A549 (cell line): ENCODE data around the gene SLC35A2. TPM values are rescaled to one million over a fixed set of nuclear protein-coding genes. Genes with fewer than 3 reads are reported as not detected.

ENCODE experiments used
- ATAC-seq, 2 experiments: fragments of 200-7000 bp in 1 of 2; fragments of >200 bp in 1 of 2; cut with Nextera tagmentation in 1 of 2; cut with Tn5 transposase in 1 of 2; 3 replicates each; pipeline versions ENCODE4 v1.8.0 to v1.9.1; 2018 to 2020; ENCODE audit warnings: mild to moderate bottlenecking in 1 of 2, moderate library complexity in 1 of 2
- CTCF ChIA-PET: fragments of 300-600 bp; sonication (Branson Sonifier 250); formaldehyde crosslinking; extraction: SDS; loops from one replicate; lab custom pipeline; 2021; ENCODE audit warnings: antibody characterized with exemption, inconsistent platforms; lab: Yijun Ruan, JAX
- POLR2A ChIA-PET: fragments of 350-600 bp; formaldehyde crosslinking; extraction: SDS; loops from one replicate; lab custom pipeline; 2021; ENCODE audit warnings: antibody characterized with exemption, inconsistent platforms; lab: Yijun Ruan, JAX
- DNase-seq, 2 experiments: peaks; one replicate each; pipeline versions ENCODE4 v3.0.0 to v3.0.0-alpha.2; 2011 to 2016; ENCODE audit warnings: low read depth in 1 of 2, low spot score in 1 of 2
- FAIRE-seq: peaks from 2 replicates; lab custom pipeline; 2011; peaks lifted over from hg19 to GRCh38; lab: Jason Lieb, UNC
- H3K27ac ChIP-seq, 2 experiments: fragments of >200 bp; sonication (Bioruptor Twin); formaldehyde crosslinking; 3 replicates each; pipeline ENCODE4 v1.5.1; 2016 to 2017
- H3K4me1 ChIP-seq: fragments of >200 bp; sonication (Bioruptor Twin); formaldehyde crosslinking; 3 replicates; pipeline ENCODE4 v1.6.1; 2016
- H3K4me2 ChIP-seq: fragments of >200 bp; sonication (Bioruptor Twin); formaldehyde crosslinking; 3 replicates; pipeline ENCODE4 v1.6.1; 2016
- H3K4me3 ChIP-seq: fragments of >200 bp; sonication (Bioruptor Twin); formaldehyde crosslinking; 3 replicates; pipeline ENCODE4 v1.5.1; 2016
- H3K9me3 ChIP-seq: fragments of >200 bp; sonication (Bioruptor Twin); formaldehyde crosslinking; 3 replicates; pipeline ENCODE4 v1.6.1; 2016
- FOSB ChIP-seq: fragments of 250-450 bp; sonication (Bioruptor Pico); IDR thresholded peaks from 2 replicates; pipeline ENCODE4 v1.5.0; 2020; ENCODE audit warnings: mild to moderate bottlenecking, moderate library complexity
- FOXS1 ChIP-seq: fragments of 250-450 bp; sonication (Bioruptor Pico); IDR thresholded peaks from 2 replicates; pipeline ENCODE4 v1.5.0; 2020; ENCODE audit warnings: mild to moderate bottlenecking, moderate library complexity
- HEYL ChIP-seq: fragments of 250-450 bp; sonication (Bioruptor Pico); IDR thresholded peaks from 2 replicates; pipeline ENCODE4 v1.8.0; 2021; ENCODE audit warnings: mild to moderate bottlenecking, moderate library complexity
- HOXB13 ChIP-seq: fragments of 250-450 bp; sonication (Bioruptor Pico); IDR thresholded peaks from 2 replicates; pipeline ENCODE4 v1.5.0; 2020; ENCODE audit warnings: low read depth, mild to moderate bottlenecking, moderate library complexity
- JUNB ChIP-seq: fragments of >200 bp; sonication (Bioruptor Twin); formaldehyde crosslinking; IDR thresholded peaks from 2 replicates; pipeline ENCODE4 v1.6.1; 2016
- KDM5A ChIP-seq: fragments of 200-600 bp; sonication (generic); IDR thresholded peaks from 2 replicates; pipeline ENCODE4 v1.6.1; 2016; ENCODE audit warnings: antibody characterized with exemption, mild to moderate bottlenecking
- NR3C1 ChIP-seq: fragments of >200 bp; sonication (Bioruptor Twin); formaldehyde crosslinking; IDR thresholded peaks from 3 replicates; pipeline ENCODE4 v1.6.1; 2017
- PHF8 ChIP-seq: fragments of 200-600 bp; sonication (generic); IDR thresholded peaks from 2 replicates; pipeline ENCODE4 v1.6.1; 2016; ENCODE audit warnings: low read depth, mild to moderate bottlenecking, antibody characterized with exemption, moderate library complexity, borderline replicate concordance
- POLR2A ChIP-seq: IDR thresholded peaks from 2 replicates; pipeline ENCODE4 v1.6.1; 2012; ENCODE audit warnings: mild to moderate bottlenecking, low read length
- RAD21 ChIP-seq, 2 experiments: fragments of >200 bp in 1 of 2; sonication (Bioruptor Twin) in 1 of 2; formaldehyde crosslinking in 1 of 2; IDR thresholded peaks in 1 of 2; conservative IDR thresholded peaks in 1 of 2; 2 replicates in 1 of 2; 3 replicates in 1 of 2; pipeline ENCODE4 v1.6.1; 2012 to 2018; ENCODE audit warnings: inconsistent platforms in 1 of 2
- SMC3 ChIP-seq: fragments of >200 bp; sonication (Bioruptor Twin); formaldehyde crosslinking; IDR thresholded peaks from 3 replicates; pipeline ENCODE4 v1.6.1; 2018; ENCODE audit warnings: inconsistent platforms
- WGBS: methylation state at CpG from one replicate; pipeline ENCODE4 v1.1.6; 2017; ENCODE audit errors: missing lambda C conversion rate; 5-methylcytosine and 5-hydroxymethylcytosine counted together
- polyA plus RNA-seq, 4 experiments: library from polyadenylated mRNA; depleted of rRNA in 3 of 4; stranded (reverse); fragments of >200 nt; fragmentation: RNase III in 1 of 4; extraction: RNeasy Plus Mini Kit Qiagen cat#74134 plus additional on column Dnase treatment in 1 of 4; gene quantifications; 2 replicates in 3 of 4; 3 replicates in 1 of 4; pipeline ENCODE4 v1.2.3, GENCODE V29; 2011 to 2017
- TF ChIP-seq, protein P1 (sequence below): fragments of 200-600 bp; sonication (generic); IDR thresholded peaks from 2 replicates; pipeline ENCODE4 v1.6.1; 2016; ENCODE audit warnings: antibody characterized with exemption, mild to moderate bottlenecking, moderate library complexity
- TF ChIP-seq, protein P2 (sequence below): IDR thresholded peaks from 2 replicates; pipeline ENCODE4 v1.6.1; 2012
- TF ChIP-seq, protein P3 (sequence below): IDR thresholded peaks from 2 replicates; pipeline ENCODE4 v1.6.1; 2012
- TF ChIP-seq, protein P4 (sequence below): fragments of >200 bp; sonication (Bioruptor Twin); formaldehyde crosslinking; IDR thresholded peaks from 3 replicates; pipeline ENCODE4 v1.6.1; 2016
- TF ChIP-seq, protein P5 (sequence below): fragments of 450-650 bp; IDR thresholded peaks from 2 replicates; pipeline ENCODE4 v1.6.1; 2014; ENCODE audit warnings: antibody characterized with exemption

Gene SLC35A2
- polyA plus RNA-seq, 2 of the 4 experiments (the other 2 are of a cell fraction) = 39.4 to 50.2 TPM

DNA sequence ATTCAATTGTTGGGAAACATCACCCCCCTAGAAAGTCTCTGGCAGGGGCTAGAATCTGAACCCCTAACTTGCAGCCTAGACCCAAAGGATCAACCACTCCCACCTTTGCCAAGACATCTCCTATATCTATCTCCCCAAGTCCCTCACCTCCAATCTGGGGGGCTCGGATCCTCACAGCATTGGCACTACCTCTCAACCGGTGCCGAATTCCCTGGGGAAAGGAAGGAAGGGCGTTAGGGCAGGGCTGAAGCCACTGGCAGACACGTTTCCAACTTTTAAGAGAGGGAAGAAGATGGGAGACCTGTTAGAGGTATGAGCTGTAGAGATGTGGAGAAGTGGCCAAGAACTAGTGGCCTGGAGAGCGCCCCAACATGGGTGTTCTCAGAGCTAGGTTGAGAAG, 16.6 kb downstream of the SLC35A2 start:
- FAIRE-seq (no peak), DNase-seq (no peak), ATAC-seq (no peak)
- 87% methylated on average over 6 of the region's 6 CpGs for WGBS
- no peak overlapping the region for H3K4me3 ChIP-seq
- no peak overlapping the region for H3K27ac ChIP-seq
- no peaks in the 10 kb centered on the region for H3K9me3 ChIP-seq
- POLR2A ChIA-PET = no interaction called here
- no peak overlapping the region for H3K4me2 ChIP-seq
- peaks cover 24% of the 10 kb centered on the region for H3K4me1 ChIP-seq
- TF ChIP-seq, protein P1, sequence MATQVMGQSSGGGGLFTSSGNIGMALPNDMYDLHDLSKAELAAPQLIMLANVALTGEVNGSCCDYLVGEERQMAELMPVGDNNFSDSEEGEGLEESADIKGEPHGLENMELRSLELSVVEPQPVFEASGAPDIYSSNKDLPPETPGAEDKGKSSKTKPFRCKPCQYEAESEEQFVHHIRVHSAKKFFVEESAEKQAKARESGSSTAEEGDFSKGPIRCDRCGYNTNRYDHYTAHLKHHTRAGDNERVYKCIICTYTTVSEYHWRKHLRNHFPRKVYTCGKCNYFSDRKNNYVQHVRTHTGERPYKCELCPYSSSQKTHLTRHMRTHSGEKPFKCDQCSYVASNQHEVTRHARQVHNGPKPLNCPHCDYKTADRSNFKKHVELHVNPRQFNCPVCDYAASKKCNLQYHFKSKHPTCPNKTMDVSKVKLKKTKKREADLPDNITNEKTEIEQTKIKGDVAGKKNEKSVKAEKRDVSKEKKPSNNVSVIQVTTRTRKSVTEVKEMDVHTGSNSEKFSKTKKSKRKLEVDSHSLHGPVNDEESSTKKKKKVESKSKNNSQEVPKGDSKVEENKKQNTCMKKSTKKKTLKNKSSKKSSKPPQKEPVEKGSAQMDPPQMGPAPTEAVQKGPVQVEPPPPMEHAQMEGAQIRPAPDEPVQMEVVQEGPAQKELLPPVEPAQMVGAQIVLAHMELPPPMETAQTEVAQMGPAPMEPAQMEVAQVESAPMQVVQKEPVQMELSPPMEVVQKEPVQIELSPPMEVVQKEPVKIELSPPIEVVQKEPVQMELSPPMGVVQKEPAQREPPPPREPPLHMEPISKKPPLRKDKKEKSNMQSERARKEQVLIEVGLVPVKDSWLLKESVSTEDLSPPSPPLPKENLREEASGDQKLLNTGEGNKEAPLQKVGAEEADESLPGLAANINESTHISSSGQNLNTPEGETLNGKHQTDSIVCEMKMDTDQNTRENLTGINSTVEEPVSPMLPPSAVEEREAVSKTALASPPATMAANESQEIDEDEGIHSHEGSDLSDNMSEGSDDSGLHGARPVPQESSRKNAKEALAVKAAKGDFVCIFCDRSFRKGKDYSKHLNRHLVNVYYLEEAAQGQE = no peak
- TF ChIP-seq, protein P2, sequence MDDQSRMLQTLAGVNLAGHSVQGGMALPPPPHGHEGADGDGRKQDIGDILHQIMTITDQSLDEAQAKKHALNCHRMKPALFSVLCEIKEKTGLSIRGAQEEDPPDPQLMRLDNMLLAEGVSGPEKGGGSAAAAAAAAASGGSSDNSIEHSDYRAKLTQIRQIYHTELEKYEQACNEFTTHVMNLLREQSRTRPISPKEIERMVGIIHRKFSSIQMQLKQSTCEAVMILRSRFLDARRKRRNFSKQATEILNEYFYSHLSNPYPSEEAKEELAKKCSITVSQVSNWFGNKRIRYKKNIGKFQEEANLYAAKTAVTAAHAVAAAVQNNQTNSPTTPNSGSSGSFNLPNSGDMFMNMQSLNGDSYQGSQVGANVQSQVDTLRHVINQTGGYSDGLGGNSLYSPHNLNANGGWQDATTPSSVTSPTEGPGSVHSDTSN = no peak
- TF ChIP-seq HEYL (CRISPR knock-in tag) (no peak), JUNB (no peak), POLR2A (no peak), RAD21 (conservative IDR thresholded peaks at IDR 0.05 in 1 of 2, IDR thresholded peaks at IDR 0.05 in 1 of 2) (no peak), FOSB (CRISPR knock-in tag) (no peak), FOXS1 (no peak), NR3C1 (no peak)
- TF ChIP-seq, protein P3, sequence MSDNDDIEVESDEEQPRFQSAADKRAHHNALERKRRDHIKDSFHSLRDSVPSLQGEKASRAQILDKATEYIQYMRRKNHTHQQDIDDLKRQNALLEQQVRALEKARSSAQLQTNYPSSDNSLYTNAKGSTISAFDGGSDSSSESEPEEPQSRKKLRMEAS = no peak
- TF ChIP-seq, protein P4, sequence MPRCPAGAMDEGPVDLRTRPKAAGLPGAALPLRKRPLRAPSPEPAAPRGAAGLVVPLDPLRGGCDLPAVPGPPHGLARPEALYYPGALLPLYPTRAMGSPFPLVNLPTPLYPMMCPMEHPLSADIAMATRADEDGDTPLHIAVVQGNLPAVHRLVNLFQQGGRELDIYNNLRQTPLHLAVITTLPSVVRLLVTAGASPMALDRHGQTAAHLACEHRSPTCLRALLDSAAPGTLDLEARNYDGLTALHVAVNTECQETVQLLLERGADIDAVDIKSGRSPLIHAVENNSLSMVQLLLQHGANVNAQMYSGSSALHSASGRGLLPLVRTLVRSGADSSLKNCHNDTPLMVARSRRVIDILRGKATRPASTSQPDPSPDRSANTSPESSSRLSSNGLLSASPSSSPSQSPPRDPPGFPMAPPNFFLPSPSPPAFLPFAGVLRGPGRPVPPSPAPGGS = no peak
- CTCF ChIA-PET = no interaction called here

DNA sequence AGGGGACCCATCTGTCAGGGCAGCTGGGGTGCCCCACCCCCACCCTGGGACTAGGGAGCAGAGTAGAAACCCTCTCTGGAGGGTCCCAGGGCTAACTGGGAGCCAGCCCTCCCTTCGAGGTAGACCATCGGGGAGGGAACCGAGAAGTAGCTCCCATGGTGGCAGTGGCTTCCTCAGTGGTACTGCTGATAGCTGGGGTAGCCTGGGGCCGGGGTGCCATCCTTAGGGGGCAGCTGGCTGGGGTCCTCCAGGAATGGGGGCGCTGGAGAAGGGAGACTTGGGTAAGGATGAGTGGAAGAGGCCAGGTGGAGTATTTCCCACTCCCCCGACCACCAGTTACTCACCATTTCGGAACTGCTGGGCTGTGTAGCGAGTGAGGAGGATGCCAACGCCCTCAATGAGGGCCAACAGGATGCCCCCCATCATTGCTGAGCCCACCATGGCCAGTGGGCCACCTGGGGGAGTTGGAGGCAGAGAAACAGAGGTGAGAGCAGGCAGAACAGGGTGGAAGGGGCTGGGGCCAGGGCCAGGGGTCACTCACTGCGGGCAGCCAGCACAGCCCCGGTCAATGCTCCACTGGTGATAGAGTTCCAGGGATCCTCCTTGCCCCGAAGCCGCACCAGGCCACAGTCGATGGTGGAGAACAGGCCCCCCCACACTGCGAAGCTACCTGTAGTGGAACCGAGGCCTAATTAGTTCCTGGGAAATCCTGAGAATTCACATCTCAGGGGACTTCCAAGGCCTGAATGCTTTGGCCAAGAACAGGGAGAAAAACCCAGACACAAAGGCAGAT, 17.7 kb downstream of the SLC35A2 start:
- TF ChIP-seq, protein P5, sequence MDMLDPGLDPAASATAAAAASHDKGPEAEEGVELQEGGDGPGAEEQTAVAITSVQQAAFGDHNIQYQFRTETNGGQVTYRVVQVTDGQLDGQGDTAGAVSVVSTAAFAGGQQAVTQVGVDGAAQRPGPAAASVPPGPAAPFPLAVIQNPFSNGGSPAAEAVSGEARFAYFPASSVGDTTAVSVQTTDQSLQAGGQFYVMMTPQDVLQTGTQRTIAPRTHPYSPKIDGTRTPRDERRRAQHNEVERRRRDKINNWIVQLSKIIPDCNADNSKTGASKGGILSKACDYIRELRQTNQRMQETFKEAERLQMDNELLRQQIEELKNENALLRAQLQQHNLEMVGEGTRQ = no peak
- TF ChIP-seq RAD21 (conservative IDR thresholded peaks at IDR 0.05 in 1 of 2, IDR thresholded peaks at IDR 0.05 in 1 of 2) (no peak), FOSB (CRISPR knock-in tag) (no peak), KDM5A (no peak), SMC3 (no peak), HOXB13 (CRISPR knock-in tag) (no peak), HEYL (CRISPR knock-in tag) (no peak), PHF8 (no peak)
- 79% methylated on average over 12 of the region's 16 CpGs for WGBS
- POLR2A ChIA-PET = no interaction called here
- H3K4me1 ChIP-seq = peaks cover 14% of the 10 kb centered on the region
- no peaks in the 10 kb centered on the region for H3K9me3 ChIP-seq
- no peak for FAIRE-seq
- ATAC-seq = no peak
- H3K4me3 ChIP-seq = no peak overlapping the region
- no peak overlapping the region for H3K27ac ChIP-seq
- no peak for DNase-seq
- CTCF ChIA-PET = interaction anchor here (0.8 to 3.2 kb wide), 2 partner anchors 19 to 22 kb away, joined by 3 to 14 read pairs; no protein-coding TSS in a partner anchor
- H3K4me2 ChIP-seq = no peak overlapping the region
